8988T (cell line): ENCODE results near the gene BCO2.
"Not testable (repeated sequence)": the region's sequence is repeated elsewhere in the genome, so short reads cannot be mapped to it uniquely, and the experiment has no call there.

Source experiments
- DNase-seq: peaks from one replicate; pipeline ENCODE4 v3.0.0; 2011

BCO2 gene

GRCh38 chr11:112167145-112167544, 8.2 kb upstream of the BCO2 start, which contains the start of gene TEX12:
TSS of gene TEX12 (plus strand) at chr11:112167372. CDS start at chr11:112169269, 1,897 bp downstream.
- no peak for DNase-seq

DNA sequence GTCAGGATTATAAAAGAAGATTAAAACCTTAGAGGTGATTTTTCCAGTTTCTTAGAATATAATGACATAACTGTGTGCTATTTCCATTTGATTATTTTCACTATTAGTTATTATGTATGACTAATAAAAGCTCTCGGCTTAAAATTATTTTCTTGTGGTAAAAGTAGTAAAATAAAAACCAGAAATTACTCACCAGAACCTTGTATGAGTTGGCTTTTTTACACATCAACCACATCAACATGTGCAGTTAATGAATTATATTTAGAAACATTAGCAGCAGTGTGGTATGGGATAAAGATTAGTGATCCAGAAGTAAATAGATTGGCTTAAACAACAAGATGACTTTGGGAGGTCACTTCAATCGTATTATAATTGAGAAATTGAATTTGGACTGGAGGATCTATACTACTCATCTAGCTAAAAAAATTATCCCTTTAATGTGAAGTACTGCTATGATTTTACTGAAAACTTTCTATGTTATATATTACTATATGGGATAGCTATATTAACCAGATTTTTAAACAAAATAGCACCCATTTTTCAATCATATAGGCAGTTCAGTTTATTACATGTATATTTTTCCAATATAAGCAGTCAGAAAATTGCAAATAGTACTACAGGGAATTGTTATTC, 2.8 kb upstream of the BCO2 start:
- DNase-seq = no peak

GRCh38 chr11:112173152-112173551, 2.2 kb upstream of the BCO2 start:
- DNase-seq = no peak

GRCh38 chr11:112175599-112175952, 264 bp downstream of the BCO2 start:
- no peak for DNase-seq

GRCh38 chr11:112176077-112176476, 765 bp downstream of the BCO2 start:
- DNase-seq = no peak

- no peak for DNase-seq
Measured at GRCh38 chr11:112177589-112177988, 2.3 kb downstream of the BCO2 start.

DNA sequence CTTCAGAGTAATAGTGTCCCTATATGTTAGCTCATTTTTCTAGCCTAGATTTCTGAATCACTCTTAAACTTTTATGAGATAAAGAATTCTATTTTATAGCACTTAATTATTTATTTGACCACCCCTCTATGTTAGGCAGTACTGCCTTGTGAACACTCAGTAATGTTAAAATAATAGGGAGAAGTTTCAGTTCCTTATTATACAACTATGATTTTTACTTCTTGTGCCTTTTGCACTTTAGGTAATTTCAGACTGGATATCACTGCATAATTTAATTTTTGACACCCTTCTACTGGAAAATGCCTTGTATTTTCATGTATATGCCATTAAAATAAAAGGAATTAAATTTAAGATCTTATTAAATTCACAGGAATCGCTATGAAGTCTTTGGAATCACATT, 3.1 kb downstream of the BCO2 start:
- DNase-seq = no peak

DNA sequence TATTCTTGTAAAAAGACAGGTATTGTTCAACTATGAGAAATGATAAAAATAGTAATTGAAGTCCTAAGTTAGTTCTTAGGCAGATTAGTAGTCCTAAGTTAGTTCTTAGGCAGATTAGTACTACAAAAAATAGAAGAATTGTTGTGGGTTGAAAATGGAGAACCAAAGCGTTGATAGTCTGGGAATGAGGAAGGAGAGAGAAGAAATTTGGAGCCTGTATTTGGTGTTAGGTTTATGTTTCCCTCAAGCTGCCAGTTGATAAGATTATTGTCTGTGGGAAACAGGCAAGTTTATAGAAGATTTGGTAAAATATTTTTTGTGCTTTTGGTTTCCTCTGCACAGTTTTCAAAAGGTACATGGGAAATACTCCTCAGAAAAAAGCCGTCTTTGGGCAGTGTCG, 3.6 kb downstream of the BCO2 start:
- DNase-seq = no peak

- DNase-seq = no peak
Measured at GRCh38 chr11:112179601-112180000, 4.3 kb downstream of the BCO2 start.

DNA sequence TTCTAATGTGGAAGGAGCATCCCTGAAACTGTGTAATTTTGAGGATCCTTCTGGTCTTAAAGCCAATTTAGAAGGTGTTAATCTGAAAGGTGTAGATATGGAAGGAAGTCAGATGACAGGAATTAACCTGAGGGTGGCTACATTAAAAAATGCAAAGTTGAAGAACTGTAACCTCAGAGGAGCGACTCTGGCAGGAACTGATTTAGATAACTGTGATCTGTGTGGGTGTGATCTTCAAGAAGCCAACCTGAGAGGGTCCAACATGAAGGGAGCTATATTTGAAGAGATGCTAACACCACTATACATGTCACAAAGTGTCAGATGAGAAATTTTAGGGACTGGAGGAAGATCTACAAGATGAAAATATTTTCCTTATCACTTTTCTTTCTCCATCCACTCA, 7.6 kb downstream of the BCO2 start:
- no peak for DNase-seq

GRCh38 chr11:112185883-112186282, 10.6 kb downstream of the BCO2 start:
- DNase-seq = no peak

DNA sequence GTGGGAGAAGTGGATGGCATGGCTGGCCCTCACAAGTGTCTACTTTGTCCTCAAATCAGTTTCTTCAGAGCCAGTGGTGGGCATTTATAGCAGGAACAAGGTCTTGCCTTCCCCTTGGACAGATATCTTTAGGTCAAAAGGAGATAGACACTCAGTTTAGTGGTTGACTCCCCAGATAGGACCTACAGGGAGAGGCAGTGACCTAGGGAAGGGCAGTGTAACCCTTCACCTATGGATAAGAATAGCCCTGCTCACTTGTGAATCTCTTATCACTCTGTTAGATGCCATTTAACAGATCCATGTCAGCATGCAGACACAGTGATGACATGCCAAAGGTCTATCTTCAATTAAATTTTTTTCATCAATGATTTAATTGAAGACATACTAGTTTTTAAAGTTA, 11.0 kb downstream of the BCO2 start:
- DNase-seq = no peak

- not testable (repeated sequence) for DNase-seq
Measured at GRCh38 chr11:112195113-112195512, 19.8 kb downstream of the BCO2 start.

- no peak for DNase-seq
Measured at GRCh38 chr11:112195951-112196351, 20.6 kb downstream of the BCO2 start.

- DNase-seq = no peak
Measured at GRCh38 chr11:112196519-112197087, 21.3 kb downstream of the BCO2 start.

DNA sequence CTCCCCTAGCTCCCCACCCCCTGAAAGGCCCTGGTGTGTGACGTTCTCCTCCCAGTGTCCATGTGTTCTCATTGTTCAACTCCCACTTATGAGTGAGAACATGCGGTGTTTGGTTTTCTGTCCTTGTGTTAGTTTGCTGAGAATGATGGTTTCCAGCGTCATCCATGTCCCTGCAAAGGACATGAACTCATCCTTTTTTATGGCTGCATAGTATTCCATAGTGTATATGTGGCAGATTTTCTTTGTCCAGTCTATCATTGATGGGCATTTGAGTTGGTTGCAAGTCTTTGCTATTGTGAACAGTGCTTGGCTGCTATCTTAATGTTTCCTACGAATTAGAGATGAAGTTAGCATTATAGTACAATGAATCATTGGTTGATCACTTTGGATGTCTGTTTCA, 23.8 kb downstream of the BCO2 start:
- not testable (repeated sequence) for DNase-seq

DNA sequence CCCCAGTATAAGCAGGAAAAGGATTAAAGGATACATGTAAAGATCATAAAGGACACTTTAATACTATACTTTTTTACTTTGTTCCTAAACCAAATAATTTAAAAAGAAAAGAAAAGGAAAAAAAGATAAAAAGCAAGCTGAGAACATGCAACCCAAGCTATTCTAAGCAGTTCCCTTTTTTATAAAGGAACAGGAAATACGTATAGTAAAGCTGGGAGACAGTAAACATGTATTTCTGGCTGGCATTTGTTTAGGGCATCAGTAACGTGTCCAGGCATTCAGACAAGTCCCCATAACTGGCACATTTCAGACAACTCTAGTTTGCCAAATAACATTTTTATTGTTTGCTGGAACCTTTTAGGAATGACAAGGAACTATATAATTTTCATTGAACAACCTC, 24.9 kb downstream of the BCO2 start:
- DNase-seq = no peak

DNA sequence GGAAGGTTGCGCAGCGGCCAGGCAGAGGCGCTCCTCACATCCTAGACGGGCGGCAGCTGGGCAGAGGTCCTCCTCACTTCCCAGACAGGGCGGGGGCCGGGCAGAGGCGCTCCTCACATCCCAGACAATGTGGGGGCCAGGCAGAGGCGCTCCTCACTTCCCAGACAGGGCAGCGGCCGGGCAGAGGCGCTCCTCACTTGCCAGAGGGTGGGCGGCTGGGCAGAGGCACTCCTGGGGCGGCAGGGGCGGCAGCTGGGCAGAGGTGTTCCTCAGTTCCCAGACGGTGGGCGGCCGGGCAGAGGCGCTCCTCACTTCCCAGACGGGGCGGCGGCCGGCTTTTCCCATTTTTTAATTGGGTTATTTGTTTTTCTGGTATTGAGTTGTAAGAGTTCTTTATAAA, 30.8 kb downstream of the BCO2 start:
- DNase-seq = no peak

DNA sequence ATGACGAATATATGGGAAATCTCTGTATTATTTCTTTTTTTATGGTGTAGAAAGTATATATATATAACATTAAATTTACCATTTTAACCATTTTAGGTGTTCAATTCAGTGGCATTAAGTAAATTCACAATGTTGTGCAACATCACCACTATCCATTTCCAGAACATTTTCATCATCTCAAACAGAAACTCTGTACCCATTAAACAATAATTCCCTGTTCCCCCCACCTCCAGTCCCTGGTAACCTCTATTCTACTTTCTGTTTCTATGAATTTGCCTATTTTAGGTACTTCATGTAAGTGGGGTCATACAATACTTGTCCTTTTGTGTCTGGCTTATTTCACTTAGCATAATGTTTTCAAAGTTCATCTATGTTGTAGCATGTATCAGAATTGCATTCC, 35.6 kb downstream of the BCO2 start:
- no peak for DNase-seq

- no peak for DNase-seq
Measured at GRCh38 chr11:112211536-112211935, 36.2 kb downstream of the BCO2 start.

- no peak for DNase-seq
Measured at GRCh38 chr11:112212290-112212689, 37.0 kb downstream of the BCO2 start.

GRCh38 chr11:112212710-112213109, 37.4 kb downstream of the BCO2 start:
- DNase-seq = no peak

DNA sequence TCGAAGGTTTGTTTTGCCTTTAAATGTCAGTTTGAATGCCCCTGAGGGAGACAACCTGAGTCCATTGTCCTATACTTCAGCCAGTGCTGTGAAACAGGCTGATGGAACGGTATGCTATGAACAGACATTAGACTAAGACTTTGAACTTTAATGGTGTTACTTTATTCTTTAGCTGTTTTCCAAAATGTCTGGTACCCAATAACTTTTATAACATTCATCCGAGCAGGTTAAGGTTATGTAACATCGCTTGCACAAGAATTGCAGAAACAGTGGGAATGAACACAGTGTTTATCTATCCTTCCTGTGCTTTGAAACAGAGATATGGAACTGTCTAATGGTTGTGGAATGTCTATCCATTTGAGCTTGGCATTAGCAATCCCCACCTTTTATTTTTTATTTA, 38.4 kb downstream of the BCO2 start:
- DNase-seq = no peak

DNA sequence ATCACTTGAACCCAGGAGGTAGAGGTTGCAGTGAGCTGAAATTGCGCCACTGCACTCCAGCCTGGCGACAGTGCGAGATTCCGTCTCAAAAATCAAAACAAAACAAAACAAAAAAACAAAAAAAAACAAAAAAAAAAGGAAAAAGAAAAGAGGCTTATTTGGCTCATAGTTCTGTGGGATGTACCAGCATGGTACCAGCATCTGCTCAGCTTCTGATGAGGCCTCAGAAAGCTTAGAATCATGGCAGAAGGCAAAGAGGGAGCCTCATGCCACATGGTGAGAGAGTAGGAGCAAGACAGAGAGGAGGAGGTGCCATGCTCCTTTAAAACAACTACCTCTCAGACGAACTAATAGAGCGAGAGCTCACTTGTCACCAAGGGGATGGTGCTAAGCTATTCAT, 40.3 kb downstream of the BCO2 start:
- DNase-seq = no peak

DNA sequence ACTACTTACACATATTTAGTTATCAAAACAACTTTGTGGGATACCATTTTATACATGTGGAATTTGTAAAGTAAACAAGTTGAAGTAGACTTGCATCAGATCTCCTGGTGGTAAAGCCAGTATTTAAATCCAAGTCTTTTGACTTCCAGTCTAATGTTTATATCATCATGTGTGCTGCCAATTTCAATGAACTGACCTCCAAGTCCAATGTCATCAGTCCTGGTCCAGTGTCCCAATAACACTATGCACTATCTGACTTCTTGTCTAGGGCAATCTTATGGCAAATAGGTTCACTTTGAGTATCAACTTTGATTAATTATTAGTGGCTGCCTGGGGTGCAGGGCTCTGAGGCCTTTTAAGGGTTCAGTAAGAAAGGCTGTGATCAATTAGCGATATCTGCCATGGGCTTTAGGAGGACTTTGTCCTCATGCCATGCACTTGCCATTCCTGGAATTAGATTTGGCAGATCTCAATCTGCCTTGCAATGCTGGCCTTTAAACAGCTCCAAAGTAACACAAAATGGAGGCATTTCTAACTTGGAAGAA, 41.3 kb downstream of the BCO2 start:
- DNase-seq = no peak
